Retinal pigment epithelial cell (primary cell): ENCODE data around the gene UBASH3A.

Experiments
- DNase-seq: peaks from one replicate; pipeline ENCODE4 v3.0.0-alpha.2; 2010; ENCODE audit warnings: low read depth
- H3K4me3 ChIP-seq: 2 replicates; pipeline ENCODE4 v1.5.1; 2011; ENCODE audit warnings: mild to moderate bottlenecking, low read length, control low read depth, moderate library complexity
- CTCF ChIP-seq: conservative IDR thresholded peaks from 2 replicates; pipeline ENCODE4 v1.5.1; 2011; ENCODE audit warnings: low read depth, low read length, control low read depth, inconsistent platforms

UBASH3A gene

GRCh38 chr21:42360317-42360716 lies 43.4 kb upstream of the UBASH3A start:
- TF ChIP-seq CTCF = peak; percentile 2
- no peak for DNase-seq
- H3K4me3 ChIP-seq = no peak overlapping the region

DNA sequence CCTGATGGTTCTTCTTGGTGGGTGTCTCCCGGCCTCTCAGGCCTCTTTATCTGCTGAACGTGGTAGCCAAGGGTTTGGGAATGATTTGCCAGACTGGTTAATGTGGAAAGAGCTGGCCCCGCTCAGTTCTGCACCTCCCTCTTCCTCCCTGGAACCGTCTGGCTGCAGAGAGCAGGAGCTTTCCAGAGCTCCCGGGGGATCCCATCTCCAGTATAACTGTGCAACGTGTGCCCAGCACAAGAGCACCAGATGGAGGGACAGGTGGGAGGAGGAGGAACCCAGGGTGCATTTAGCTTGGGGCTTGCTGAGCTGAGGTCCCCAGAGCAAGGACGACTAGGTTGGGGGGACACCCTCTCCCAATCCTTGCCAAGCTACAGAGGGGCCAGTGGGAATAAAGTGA lies 42.4 kb upstream of the UBASH3A start:
- no peak for DNase-seq
- no peak for TF ChIP-seq CTCF

DNA sequence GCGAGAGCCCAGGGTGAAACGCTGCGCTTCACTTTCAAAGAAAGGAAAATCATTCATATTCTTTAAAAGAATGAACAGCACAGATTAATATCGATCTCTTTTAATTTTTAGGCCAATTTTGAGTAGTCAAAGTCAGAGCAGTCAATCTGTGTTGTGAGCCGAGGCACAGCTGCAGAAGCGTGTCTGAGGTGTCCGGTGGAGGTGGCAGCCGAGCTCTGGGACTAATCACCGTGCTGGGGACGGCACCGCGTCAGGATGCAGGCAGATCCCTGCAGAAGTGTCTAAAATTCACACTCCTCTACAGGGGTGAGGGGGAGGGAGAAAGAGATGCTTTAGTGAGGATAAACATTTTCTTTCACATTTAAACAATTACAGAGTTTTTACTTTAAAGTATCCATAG lies 41.5 kb upstream of the UBASH3A start:
- DNase-seq = no peak
- no peak overlapping the region for H3K4me3 ChIP-seq
- no peak for TF ChIP-seq CTCF

More for the DNA sequence above, 42.4 kb upstream of the UBASH3A start:
- no peak overlapping the region for H3K4me3 ChIP-seq

- DNase-seq = no peak
- no peak for TF ChIP-seq CTCF
- H3K4me3 ChIP-seq = no peak overlapping the region
These were observed 41.0 kb upstream of the UBASH3A start for GRCh38 chr21:42362700-42363099.

GRCh38 chr21:42363312-42363711 lies 40.4 kb upstream of the UBASH3A start:
- no peak overlapping the region for H3K4me3 ChIP-seq
- TF ChIP-seq CTCF = no peak
- no peak for DNase-seq

GRCh38 chr21:42364304-42364865 lies 39.3 kb upstream of the UBASH3A start:
- DNase-seq = no peak
- no peak overlapping the region for H3K4me3 ChIP-seq
- TF ChIP-seq CTCF = no peak

- no peak for TF ChIP-seq CTCF
- no peak for DNase-seq
- H3K4me3 ChIP-seq = no peak overlapping the region
These were observed 37.9 kb upstream of the UBASH3A start for GRCh38 chr21:42365770-42366169.
